WERI-Rb-1 (cell line): ENCODE results near the gene RRP8.

Experiments used
- DNase-seq: peaks from one replicate; pipeline ENCODE4 v3.0.0-alpha.2; 2020
- H3K27ac ChIP-seq: fragments of 250-450 bp; sonication (Bioruptor Pico); 2 replicates; pipeline ENCODE4 v1.5.1; 2020; ENCODE audit warnings: mild to moderate bottlenecking, moderate library complexity
- H3K27me3 ChIP-seq: fragments of 250-450 bp; sonication (Bioruptor Pico); 2 replicates; pipeline ENCODE4 v1.5.1; 2021; ENCODE audit warnings: mild to moderate bottlenecking, low read depth, moderate library complexity; ENCODE audit not compliant: insufficient read depth, severe bottlenecking
- H3K36me3 ChIP-seq: fragments of 250-450 bp; sonication (Bioruptor Pico); 2 replicates; pipeline ENCODE4 v1.5.1; 2020; ENCODE audit warnings: mild to moderate bottlenecking, moderate library complexity
- H3K4me3 ChIP-seq: 2 replicates; pipeline ENCODE4 v1.5.1; 2011; ENCODE audit warnings: low read depth, mild to moderate bottlenecking, control low read depth, low read length
- H3K9me3 ChIP-seq: fragments of 250-450 bp; sonication (Bioruptor Pico); 2 replicates; pipeline ENCODE4 v1.5.1; 2021; ENCODE audit warnings: mild to moderate bottlenecking, moderate library complexity; ENCODE audit not compliant: severe bottlenecking
- TF ChIP-seq, protein P1 (sequence below): IDR thresholded peaks from 2 replicates; pipeline ENCODE4 v1.5.1; 2011; ENCODE audit warnings: low read depth, mild to moderate bottlenecking, control low read depth, inconsistent platforms, low read length

RRP8 gene

DNA sequence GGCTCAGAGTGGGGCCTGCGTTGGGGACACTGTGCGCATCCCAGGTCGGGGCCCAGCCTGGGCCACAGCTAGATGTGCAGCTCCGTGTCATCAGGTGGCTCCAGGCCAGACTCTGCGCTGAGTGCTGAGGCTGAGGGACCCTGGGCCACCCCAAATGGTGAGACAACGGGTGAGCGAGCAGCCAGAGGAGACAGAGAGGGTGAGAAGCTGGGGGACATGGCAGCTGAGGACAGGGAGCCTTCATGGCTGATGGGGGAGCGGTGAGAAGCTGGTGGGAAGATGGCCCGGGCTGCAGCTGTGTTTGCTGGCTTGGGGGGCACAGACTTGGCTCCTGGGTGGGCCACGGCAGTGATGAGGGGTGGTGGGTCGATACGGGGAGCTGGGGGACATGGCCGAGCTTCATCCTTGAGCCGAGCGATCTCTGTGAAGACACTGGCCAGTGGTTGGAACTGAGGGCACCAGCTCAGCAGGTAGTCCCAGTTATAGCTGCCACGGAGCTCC, 18.3 kb upstream of the RRP8 start:
- no peak overlapping the region for H3K27ac ChIP-seq
- DNase-seq = no peak
- TF ChIP-seq, protein P1, sequence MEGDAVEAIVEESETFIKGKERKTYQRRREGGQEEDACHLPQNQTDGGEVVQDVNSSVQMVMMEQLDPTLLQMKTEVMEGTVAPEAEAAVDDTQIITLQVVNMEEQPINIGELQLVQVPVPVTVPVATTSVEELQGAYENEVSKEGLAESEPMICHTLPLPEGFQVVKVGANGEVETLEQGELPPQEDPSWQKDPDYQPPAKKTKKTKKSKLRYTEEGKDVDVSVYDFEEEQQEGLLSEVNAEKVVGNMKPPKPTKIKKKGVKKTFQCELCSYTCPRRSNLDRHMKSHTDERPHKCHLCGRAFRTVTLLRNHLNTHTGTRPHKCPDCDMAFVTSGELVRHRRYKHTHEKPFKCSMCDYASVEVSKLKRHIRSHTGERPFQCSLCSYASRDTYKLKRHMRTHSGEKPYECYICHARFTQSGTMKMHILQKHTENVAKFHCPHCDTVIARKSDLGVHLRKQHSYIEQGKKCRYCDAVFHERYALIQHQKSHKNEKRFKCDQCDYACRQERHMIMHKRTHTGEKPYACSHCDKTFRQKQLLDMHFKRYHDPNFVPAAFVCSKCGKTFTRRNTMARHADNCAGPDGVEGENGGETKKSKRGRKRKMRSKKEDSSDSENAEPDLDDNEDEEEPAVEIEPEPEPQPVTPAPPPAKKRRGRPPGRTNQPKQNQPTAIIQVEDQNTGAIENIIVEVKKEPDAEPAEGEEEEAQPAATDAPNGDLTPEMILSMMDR = no peak
- H3K27me3 ChIP-seq = no peaks in the 10 kb centered on the region
- H3K4me3 ChIP-seq = no peak overlapping the region
- peaks cover 19% of the 10 kb centered on the region for H3K36me3 ChIP-seq
- H3K9me3 ChIP-seq = no peaks in the 10 kb centered on the region

DNA sequence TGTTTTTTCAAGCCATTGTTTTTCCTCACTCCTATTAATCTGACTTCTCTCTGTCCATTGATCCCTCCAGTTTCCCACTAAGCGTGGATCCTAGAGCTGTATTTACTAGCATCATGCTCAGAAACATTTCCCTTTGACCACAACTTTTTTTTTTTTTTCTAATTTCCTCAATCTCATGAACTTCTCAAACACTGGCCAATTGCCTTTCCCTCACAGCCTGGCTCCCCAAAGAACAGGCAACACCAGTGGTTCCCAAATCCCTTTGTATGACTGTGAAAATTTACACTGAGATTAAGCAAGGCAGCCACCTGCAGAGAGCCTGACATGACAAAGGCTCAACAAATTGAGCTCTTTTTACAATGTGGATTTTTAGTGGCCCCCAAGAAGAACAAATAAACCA, 17.2 kb upstream of the RRP8 start:
- Histone ChIP-seq H3K27me3 (no peaks in the 10 kb centered on the region), H3K27ac (no peak overlapping the region), H3K9me3 (no peaks in the 10 kb centered on the region), H3K4me3 (no peak overlapping the region), H3K36me3 (peaks cover 9% of the 10 kb centered on the region)
- DNase-seq = no peak
- TF ChIP-seq, protein P1 = no peak

DNA sequence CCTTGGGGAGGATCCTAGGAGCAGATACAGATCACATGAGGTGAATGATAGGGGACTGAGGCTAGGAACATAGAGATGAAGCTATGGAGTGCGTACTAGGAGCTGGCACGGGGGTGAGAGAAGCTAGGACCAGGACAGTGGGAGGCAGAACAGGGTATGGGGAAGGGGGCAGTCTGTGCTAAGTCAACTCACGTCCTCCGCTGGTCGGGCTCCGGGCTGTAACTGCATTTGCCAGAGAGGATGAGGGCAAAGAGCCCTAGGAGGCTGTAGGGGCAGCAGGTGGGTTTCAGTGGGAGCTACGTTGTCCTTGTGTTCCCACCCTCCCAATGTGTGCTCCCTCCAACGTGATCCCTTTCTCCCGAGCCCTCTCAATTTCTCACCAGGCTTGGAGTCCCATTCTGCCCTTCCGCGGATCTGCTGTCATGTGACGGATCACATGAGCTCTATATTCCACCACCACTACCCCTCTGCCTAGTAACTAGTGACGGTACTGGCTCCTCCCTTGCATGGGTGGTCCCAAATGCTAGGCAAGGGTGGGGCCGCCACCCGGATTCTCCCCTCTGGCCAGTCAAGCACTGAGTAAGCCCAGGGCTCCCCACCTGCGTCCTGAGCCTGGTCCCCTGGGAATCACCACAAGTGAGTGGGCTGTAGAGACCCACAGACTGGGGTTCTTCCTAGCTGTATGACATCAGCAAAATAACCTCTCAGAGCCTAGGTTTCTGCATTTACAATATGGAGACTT, 15.8 kb upstream of the RRP8 start, which contains the start of gene TPP1:
Gene TPP1, minus strand, starts transcription at position 419 of the 742 bp plus-strand sequence. Its CDS starts 22 bp downstream, at position 397.
- Histone ChIP-seq H3K4me3 (peak within 1 kb of the TSS; percentile 46), H3K27ac (peak within 1 kb of the TSS; percentile 55), H3K27me3 (no peaks in the 10 kb centered on the region), H3K9me3 (no peaks in the 10 kb centered on the region), H3K36me3 (no peaks in the 10 kb centered on the region; the same call in 1 of the 2 replicates)
- peak; percentile 93 for DNase-seq
- TF ChIP-seq, protein P1 = no peak

GRCh38 chr11:6618117-6619003, 14.9 kb upstream of the RRP8 start:
- H3K9me3 ChIP-seq = no peaks in the 10 kb centered on the region
- H3K27ac ChIP-seq = peak overlapping the region; percentile 55
- H3K36me3 ChIP-seq = no peaks in the 10 kb centered on the region; the same call in 1 of the 2 replicates
- DNase-seq = no peak
- TF ChIP-seq, protein P1 = no peak
- peak overlapping the region; percentile 46 for H3K4me3 ChIP-seq
- H3K27me3 ChIP-seq = no peaks in the 10 kb centered on the region

DNA sequence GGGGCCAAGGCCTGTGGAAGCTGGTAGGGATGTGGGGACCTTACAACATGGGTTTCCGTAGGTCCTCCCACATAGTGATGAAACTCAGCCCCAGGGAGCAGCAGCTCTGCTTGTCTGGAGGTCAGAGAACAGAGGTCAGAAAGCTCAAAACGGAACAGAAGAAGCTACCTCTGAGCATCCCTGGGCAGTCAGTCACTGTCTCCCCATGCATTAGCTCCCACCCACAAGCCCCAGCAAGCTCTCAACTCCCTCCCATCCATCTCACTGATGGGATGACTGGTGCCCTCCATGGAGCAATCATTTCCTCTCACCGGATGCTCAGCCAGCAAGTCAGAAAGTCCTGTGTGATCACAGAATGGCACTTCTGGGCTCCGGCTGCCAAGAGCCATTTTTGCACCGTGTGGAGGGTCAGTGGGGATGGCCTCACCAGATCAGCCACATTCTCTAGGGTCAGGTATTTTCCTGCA, 13.9 kb upstream of the RRP8 start:
- no peaks in the 10 kb centered on the region for H3K27me3 ChIP-seq
- DNase-seq = no peak
- H3K36me3 ChIP-seq = no peaks in the 10 kb centered on the region
- H3K4me3 ChIP-seq = no peak overlapping the region
- TF ChIP-seq, protein P1 = no peak
- no peaks in the 10 kb centered on the region for H3K9me3 ChIP-seq
- no peak overlapping the region for H3K27ac ChIP-seq
